SU-DHL-6 (cell line): ENCODE measurements around the gene CHST15.

Source experiments
- H2AFZ ChIP-seq: fragments of 200-600 bp; sonication (generic); 2 replicates; pipeline ENCODE4 v1.6.1; 2014; ENCODE audit warnings: low read depth, mild to moderate bottlenecking, moderate library complexity, mixed read lengths, antibody characterized with exemption, low read length; ENCODE audit not compliant: severe bottlenecking
- H3F3A ChIP-seq: fragments of 200-600 bp; shearing (Covaris generic); 2 replicates; pipeline ENCODE4 v1.6.0; 2016; ENCODE audit warnings: antibody characterized with exemption, mild to moderate bottlenecking; ENCODE audit not compliant: insufficient read depth
- H3K27ac ChIP-seq: fragments of 200-600 bp; sonication (generic); 2 replicates; pipeline ENCODE4 v1.5.1; 2016; ENCODE audit warnings: low read depth, mild to moderate bottlenecking, low read length, moderate library complexity, mixed read lengths
- H3K27me3 ChIP-seq: fragments of 200-600 bp; sonication (generic), shearing (Covaris generic); 2 replicates; pipeline ENCODE4 v1.6.0; 2014; ENCODE audit warnings: mild to moderate bottlenecking, low read length
- H3K36me3 ChIP-seq: fragments of 200-600 bp; sonication (generic); 2 replicates; pipeline ENCODE4 v1.6.1; 2014; ENCODE audit warnings: mild to moderate bottlenecking, low read length, mixed read lengths
- H3K4me2 ChIP-seq: fragments of 300-600, 200-600 bp; shearing (Covaris generic), sonication (generic); 2 replicates; pipeline ENCODE4 v1.6.0; 2014; ENCODE audit warnings: low read length, low read depth, mild to moderate bottlenecking; ENCODE audit not compliant: poor library complexity, severe bottlenecking
- H3K4me3 ChIP-seq: fragments of 200-600 bp; sonication (generic); 2 replicates; pipeline ENCODE4 v1.5.1; 2014; ENCODE audit warnings: antibody characterized with exemption, low read length, mild to moderate bottlenecking, mixed read lengths; ENCODE audit not compliant: insufficient read depth, poor library complexity, severe bottlenecking
- H3K79me2 ChIP-seq: fragments of 200-600 bp; sonication (generic); 2 replicates; pipeline ENCODE4 v1.6.1; 2014; ENCODE audit warnings: mild to moderate bottlenecking, low read length, moderate library complexity; ENCODE audit not compliant: insufficient read depth
- H3K9ac ChIP-seq: fragments of 200-600 bp; sonication (generic); 2 replicates; pipeline ENCODE4 v1.7.0; 2014; ENCODE audit warnings: mild to moderate bottlenecking, low read length
- H3K9me2 ChIP-seq: fragments of 200-600 bp; sonication (generic); replicated peaks from 2 replicates; pipeline ENCODE4 v1.6.1; 2014; ENCODE audit warnings: low read length; ENCODE audit not compliant: insufficient read depth
- H3K9me3 ChIP-seq: fragments of 200-600 bp; sonication (generic); 2 replicates; pipeline ENCODE4 v1.6.1; 2014; ENCODE audit warnings: low read length, mixed read lengths; ENCODE audit not compliant: insufficient read depth
- H4K20me1 ChIP-seq: fragments of 200-600 bp; sonication (generic); 2 replicates; pipeline ENCODE4 v1.6.1; 2014; ENCODE audit warnings: low read depth, mild to moderate bottlenecking, antibody characterized with exemption, low read length, moderate library complexity, mixed read lengths
- EZH2phosphoT487 ChIP-seq: fragments of 200-600 bp; sonication (generic), shearing (Covaris generic); conservative IDR thresholded peaks from 2 replicates; pipeline ENCODE4 v1.6.1; 2018; ENCODE audit warnings: mild to moderate bottlenecking, antibody characterized with exemption, low read length, moderate library complexity, mixed read lengths
- TF ChIP-seq, protein P1 (sequence below): fragments of 200-600 bp; sonication (generic); IDR thresholded peaks from one replicate; pipeline ENCODE4 v1.5.1; 2017; ENCODE audit warnings: antibody characterized with exemption, mild to moderate bottlenecking, low read length, moderate library complexity; ENCODE audit not compliant: insufficient read depth, poor library complexity, severe bottlenecking

CHST15 gene

GRCh38 chr10:123995461-123996131 is 97.8 kb downstream of the CHST15 start:
- Histone ChIP-seq H3K9me3 (no peaks in the 10 kb centered on the region), H3K4me2 (no peak overlapping the region), H2AFZ (no peak overlapping the region), H3K9ac (no peak overlapping the region), H3K36me3 (no peaks in the 10 kb centered on the region), H3K27ac (no peak overlapping the region), H3F3A (no peaks in the 10 kb centered on the region), H3K27me3 (no peaks in the 10 kb centered on the region), H3K4me3 (no peak overlapping the region), H3K9me2 (no peaks in the 10 kb centered on the region), H4K20me1 (no peaks in the 10 kb centered on the region), H3K79me2 (no peaks in the 10 kb centered on the region)
- TF ChIP-seq EZH2phosphoT487: no peak
- TF ChIP-seq, protein P1, sequence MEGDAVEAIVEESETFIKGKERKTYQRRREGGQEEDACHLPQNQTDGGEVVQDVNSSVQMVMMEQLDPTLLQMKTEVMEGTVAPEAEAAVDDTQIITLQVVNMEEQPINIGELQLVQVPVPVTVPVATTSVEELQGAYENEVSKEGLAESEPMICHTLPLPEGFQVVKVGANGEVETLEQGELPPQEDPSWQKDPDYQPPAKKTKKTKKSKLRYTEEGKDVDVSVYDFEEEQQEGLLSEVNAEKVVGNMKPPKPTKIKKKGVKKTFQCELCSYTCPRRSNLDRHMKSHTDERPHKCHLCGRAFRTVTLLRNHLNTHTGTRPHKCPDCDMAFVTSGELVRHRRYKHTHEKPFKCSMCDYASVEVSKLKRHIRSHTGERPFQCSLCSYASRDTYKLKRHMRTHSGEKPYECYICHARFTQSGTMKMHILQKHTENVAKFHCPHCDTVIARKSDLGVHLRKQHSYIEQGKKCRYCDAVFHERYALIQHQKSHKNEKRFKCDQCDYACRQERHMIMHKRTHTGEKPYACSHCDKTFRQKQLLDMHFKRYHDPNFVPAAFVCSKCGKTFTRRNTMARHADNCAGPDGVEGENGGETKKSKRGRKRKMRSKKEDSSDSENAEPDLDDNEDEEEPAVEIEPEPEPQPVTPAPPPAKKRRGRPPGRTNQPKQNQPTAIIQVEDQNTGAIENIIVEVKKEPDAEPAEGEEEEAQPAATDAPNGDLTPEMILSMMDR: peak; percentile 45

- Histone ChIP-seq H3F3A (no peaks in the 10 kb centered on the region), H3K9ac (no peak overlapping the region), H4K20me1 (no peaks in the 10 kb centered on the region), H3K36me3 (no peaks in the 10 kb centered on the region), H3K27me3 (no peaks in the 10 kb centered on the region), H3K4me3 (no peak overlapping the region), H3K9me2 (no peaks in the 10 kb centered on the region), H3K9me3 (no peaks in the 10 kb centered on the region), H3K79me2 (no peaks in the 10 kb centered on the region), H3K4me2 (no peak overlapping the region), H2AFZ (no peak overlapping the region), H3K27ac (no peak overlapping the region)
- no peak for TF ChIP-seq EZH2phosphoT487
These were observed 98.3 kb downstream of the CHST15 start for GRCh38 chr10:123995082-123995460.

DNA sequence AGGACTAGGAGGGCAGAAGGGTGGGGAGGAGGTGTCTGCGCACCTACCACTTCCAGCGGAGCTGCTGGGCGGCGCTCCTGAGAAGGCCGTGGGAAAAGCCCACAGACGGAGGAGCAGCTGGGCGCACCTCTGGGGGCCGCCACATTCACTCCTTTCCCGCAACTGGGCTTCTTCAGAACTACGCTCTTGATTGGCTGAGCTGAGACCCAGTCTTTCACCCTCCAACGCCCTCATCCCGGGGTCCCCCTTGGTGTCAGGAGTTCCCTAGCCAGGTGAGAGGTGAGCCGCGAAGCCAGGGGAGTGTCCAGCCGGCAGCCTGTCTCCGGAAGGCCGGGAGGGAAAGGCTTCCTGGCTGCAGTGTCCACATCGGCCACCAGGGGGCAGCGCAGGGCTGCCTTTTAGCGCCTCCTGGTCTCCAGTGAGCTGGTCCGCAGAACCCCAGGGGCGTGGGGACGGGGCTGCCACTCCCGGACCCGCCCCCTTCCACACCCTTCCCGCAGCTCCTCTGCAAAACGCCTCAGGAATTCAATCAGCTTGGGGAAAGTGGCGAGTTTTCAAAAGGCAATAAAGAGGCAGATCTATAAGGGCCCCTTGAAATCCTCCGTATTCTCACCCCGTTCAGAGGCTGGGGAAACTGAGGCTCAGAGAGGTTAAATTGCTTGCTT is 98.8 kb downstream of the CHST15 start:
- Histone ChIP-seq H3K36me3 (no peaks in the 10 kb centered on the region), H3K4me3 (no peak overlapping the region), H3K9me3 (no peaks in the 10 kb centered on the region), H2AFZ (no peak overlapping the region), H3K4me2 (peak overlapping the region; percentile 29), H3F3A (no peaks in the 10 kb centered on the region), H3K9me2 (no peaks in the 10 kb centered on the region), H3K9ac (no peak overlapping the region), H3K27ac (no peak overlapping the region), H3K79me2 (no peaks in the 10 kb centered on the region), H4K20me1 (no peaks in the 10 kb centered on the region), H3K27me3 (no peaks in the 10 kb centered on the region)
- no peak for TF ChIP-seq EZH2phosphoT487
- TF ChIP-seq, protein P1: peak; percentile 92
